GM12878 (cell line): Measurements from ENCODE around the gene PTPRC. TPM values are rescaled to one million over a fixed set of nuclear protein-coding genes. Genes with fewer than 3 reads are reported as not detected.

Source experiments
- ATF7 ChIP-seq: fragments of 450-650 bp; IDR thresholded peaks from 2 replicates; pipeline ENCODE4 v1.6.1; 2016; ENCODE audit warnings: low read depth, mild to moderate bottlenecking
- BHLHE40 ChIP-seq, 2 experiments: fragments of 450-650 bp in 1 of 2; IDR thresholded peaks; 2 replicates each; pipeline ENCODE4 v1.6.1; 2011 to 2017; ENCODE audit warnings: low read depth in 2 of 2, borderline replicate concordance in 1 of 2, improper control_type of control experiment in 1 of 2, low read length in 1 of 2, mild to moderate bottlenecking in 1 of 2
- CHD2 ChIP-seq: IDR thresholded peaks from 2 replicates; pipeline ENCODE4 v1.6.1; 2011; ENCODE audit warnings: low read depth, low read length, improper control_type of control experiment, borderline replicate concordance
- FOS ChIP-seq: IDR thresholded peaks from 3 replicates; pipeline ENCODE4 v1.6.1; 2011; ENCODE audit warnings: borderline replicate concordance; ENCODE audit not compliant: insufficient read length; ENCODE audit errors: extremely low read depth
- FOXK2 ChIP-seq: fragments of 450-650 bp; IDR thresholded peaks from 2 replicates; pipeline ENCODE4 v1.6.1; 2017; ENCODE audit warnings: mild to moderate bottlenecking, moderate library complexity
- HDAC6 ChIP-seq: fragments of 200-600 bp; sonication (generic); IDR thresholded peaks from one replicate; pipeline ENCODE4 v1.8.0; 2017; ENCODE audit warnings: antibody characterized with exemption; ENCODE audit not compliant: unreplicated experiment
- LARP7 ChIP-seq: fragments of 450-650 bp; IDR thresholded peaks from 2 replicates; pipeline ENCODE4 v1.6.1; 2017; ENCODE audit warnings: mild to moderate bottlenecking
- MEF2A ChIP-seq: IDR thresholded peaks from 2 replicates; pipeline ENCODE4 v1.6.1; 2011; ENCODE audit warnings: low read depth, mild to moderate bottlenecking, low read length, moderate library complexity; ENCODE audit not compliant: insufficient read depth
- MYB ChIP-seq: fragments of 150-350 bp; IDR thresholded peaks from 2 replicates; pipeline ENCODE4 v1.6.1; 2014; ENCODE audit warnings: mild to moderate bottlenecking, low read depth, low read length, borderline replicate concordance
- NFYB ChIP-seq: IDR thresholded peaks from 2 replicates; pipeline ENCODE4 v1.6.1; 2011; ENCODE audit warnings: low read depth, mild to moderate bottlenecking, low read length, improper control_type of control experiment, moderate library complexity; ENCODE audit not compliant: insufficient read depth
- PAX8 ChIP-seq: fragments of 450-650 bp; IDR thresholded peaks from 2 replicates; pipeline ENCODE4 v1.6.1; 2017; ENCODE audit warnings: mild to moderate bottlenecking, moderate library complexity
- POLR2AphosphoS5 ChIP-seq: IDR thresholded peaks from 2 replicates; pipeline ENCODE4 v1.6.1; 2011; ENCODE audit warnings: mild to moderate bottlenecking, low read length, inconsistent platforms
- POU2F2 ChIP-seq: IDR thresholded peaks from 3 replicates; pipeline ENCODE4 v1.6.1; 2011; ENCODE audit warnings: low read depth, mild to moderate bottlenecking, low read length, borderline replicate concordance
- SIN3A ChIP-seq: IDR thresholded peaks from 2 replicates; pipeline ENCODE4 v1.6.1; 2012; ENCODE audit warnings: low read depth, low read length, improper control_type of control experiment
- SMAD1 ChIP-seq: fragments of 450-650 bp; IDR thresholded peaks from 2 replicates; pipeline ENCODE4 v1.6.1; 2018; ENCODE audit warnings: mild to moderate bottlenecking, low read depth; ENCODE audit not compliant: partially characterized antibody
- SPI1 ChIP-seq: IDR thresholded peaks from 2 replicates; pipeline ENCODE4 v1.6.1; 2011; ENCODE audit warnings: low read depth, mild to moderate bottlenecking, low read length, moderate library complexity, borderline replicate concordance; ENCODE audit not compliant: insufficient read depth
- TARDBP ChIP-seq: IDR thresholded peaks from 2 replicates; pipeline ENCODE4 v1.6.1; 2016; ENCODE audit warnings: borderline replicate concordance
- YBX1 ChIP-seq: fragments of 450-650 bp; IDR thresholded peaks from 2 replicates; pipeline ENCODE4 v1.6.1; 2016; ENCODE audit warnings: antibody characterized with exemption
- ZBED1 ChIP-seq: IDR thresholded peaks from 2 replicates; pipeline ENCODE4 v1.6.1; 2016; ENCODE audit warnings: borderline replicate concordance
- ZZZ3 ChIP-seq: IDR thresholded peaks from 2 replicates; pipeline ENCODE4 v1.6.1; 2011; ENCODE audit warnings: low read depth; ENCODE audit not compliant: control insufficient read depth, insufficient read length
- polyA plus RNA-seq, 11 experiments: library from polyadenylated mRNA; depleted of rRNA in 4 of 11; unstranded in 6 of 11; stranded (reverse) in 5 of 11; fragments of >200 nt; fragmentation: Nextera tagmentation in 4 of 11; fragmentation: Illumina TruSeq in 1 of 11; extraction: Ambion mirVana in 4 of 11; extraction: Trizol in 1 of 11; gene quantifications; 1 replicate in 1 of 11; 2 replicates in 10 of 11; pipeline versions ENCODE4 v1.2.1 to v1.2.3, GENCODE V29; 2011 to 2016; ENCODE audit warnings: inconsistent platforms in 2 of 11, missing spikeins in 2 of 11, low read depth in 1 of 11
- total RNA-seq, 4 experiments: library from RNA; depleted of rRNA in 3 of 4; stranded (reverse); fragments of >200 nt in 3 of 4; fragmentation: Illumina TruSeq in 1 of 4; extraction: Trizol in 1 of 4; gene quantifications; 2 replicates each; pipeline versions ENCODE4 v1.2.1 to v1.2.3, GENCODE V29; 2013 to 2021
- TF ChIP-seq, protein P1 (sequence below): IDR thresholded peaks from 2 replicates; pipeline ENCODE4 v1.6.1; 2011; ENCODE audit warnings: low read depth, mild to moderate bottlenecking, low read length, moderate library complexity, borderline replicate concordance; ENCODE audit errors: extremely low read depth
- TF ChIP-seq, protein P2 (sequence below): IDR thresholded peaks from 2 replicates; pipeline ENCODE4 v1.6.1; 2011; ENCODE audit warnings: borderline replicate concordance, low read depth, mild to moderate bottlenecking, moderate library complexity, low read length; ENCODE audit not compliant: insufficient read depth, poor library complexity, severe bottlenecking
- TF ChIP-seq, protein P3 (sequence below): fragments of 450-650 bp; IDR thresholded peaks from 2 replicates; pipeline ENCODE4 v1.6.1; 2017; ENCODE audit warnings: mild to moderate bottlenecking, moderate library complexity

The PTPRC gene
- total and polyA plus RNA-seq, 10 of the 15 experiments (the other 5 are each of a cell fraction or from before 2014, with no cell fraction given): 72.9 to 221 (median 118) TPM

DNA sequence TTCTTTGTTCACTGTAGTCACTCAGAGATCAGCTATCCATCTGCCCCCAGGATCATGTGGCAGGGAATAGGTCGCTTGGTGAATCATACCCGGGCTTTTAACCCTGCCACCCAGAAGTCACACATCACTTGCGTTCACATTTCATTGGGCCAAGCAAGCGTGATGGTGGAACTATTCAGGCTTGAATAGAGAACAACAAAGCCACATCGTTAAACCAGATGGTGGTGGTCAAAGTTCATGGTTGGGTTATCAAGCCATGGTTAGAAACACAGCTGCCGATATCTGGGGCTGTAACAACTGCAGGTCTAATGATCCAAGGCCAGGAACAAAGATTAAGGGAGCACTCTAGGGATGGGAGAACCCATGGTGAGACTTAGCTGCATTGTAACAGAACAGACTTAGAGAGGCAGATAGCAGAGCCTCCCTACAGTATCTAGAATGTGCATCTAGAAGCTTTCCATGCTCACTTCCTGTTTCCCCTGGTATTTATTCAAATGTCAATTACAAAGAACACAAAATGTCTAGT, 40.0 kb upstream of the PTPRC start (continued):
- peak; percentile 77 for TF ChIP-seq NFYB
- TF ChIP-seq SPI1: peak; percentile 86
- TF ChIP-seq, protein P1, sequence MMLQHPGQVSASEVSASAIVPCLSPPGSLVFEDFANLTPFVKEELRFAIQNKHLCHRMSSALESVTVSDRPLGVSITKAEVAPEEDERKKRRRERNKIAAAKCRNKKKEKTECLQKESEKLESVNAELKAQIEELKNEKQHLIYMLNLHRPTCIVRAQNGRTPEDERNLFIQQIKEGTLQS: no peak
- no peak for TF ChIP-seq FOS
- no peak for TF ChIP-seq SIN3A
- no peak for TF ChIP-seq LARP7
- TF ChIP-seq ATF7: peak; percentile 70
- TF ChIP-seq ZZZ3: no peak
- no peak for TF ChIP-seq TARDBP
- TF ChIP-seq SMAD1: peak; percentile 56
- TF ChIP-seq BHLHE40 (IDR thresholded peaks at IDR 0.05; ENCODE audit: borderline replicate concordance in 1 of 2, low read depth in 2 of 2, low read length in 1 of 2): peak; percentile 59 to 83
- TF ChIP-seq CHD2: no peak
- TF ChIP-seq, protein P2, sequence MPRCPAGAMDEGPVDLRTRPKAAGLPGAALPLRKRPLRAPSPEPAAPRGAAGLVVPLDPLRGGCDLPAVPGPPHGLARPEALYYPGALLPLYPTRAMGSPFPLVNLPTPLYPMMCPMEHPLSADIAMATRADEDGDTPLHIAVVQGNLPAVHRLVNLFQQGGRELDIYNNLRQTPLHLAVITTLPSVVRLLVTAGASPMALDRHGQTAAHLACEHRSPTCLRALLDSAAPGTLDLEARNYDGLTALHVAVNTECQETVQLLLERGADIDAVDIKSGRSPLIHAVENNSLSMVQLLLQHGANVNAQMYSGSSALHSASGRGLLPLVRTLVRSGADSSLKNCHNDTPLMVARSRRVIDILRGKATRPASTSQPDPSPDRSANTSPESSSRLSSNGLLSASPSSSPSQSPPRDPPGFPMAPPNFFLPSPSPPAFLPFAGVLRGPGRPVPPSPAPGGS: no peak
- TF ChIP-seq PAX8: peak; percentile 86; the same call in 1 of the 2 replicates
- TF ChIP-seq HDAC6: no peak
- no peak for TF ChIP-seq FOXK2
- TF ChIP-seq POU2F2: peak; percentile 63; the same call in 1 of the 3 replicates
- TF ChIP-seq POLR2AphosphoS5: peak; percentile 71
- TF ChIP-seq MEF2A: no peak
- 0 out of 2 replicates have a peak, but pooled peaks have one; percentile 57 for TF ChIP-seq ZBED1
- no peak for TF ChIP-seq YBX1
- no peak for TF ChIP-seq MYB
- TF ChIP-seq, protein P3, sequence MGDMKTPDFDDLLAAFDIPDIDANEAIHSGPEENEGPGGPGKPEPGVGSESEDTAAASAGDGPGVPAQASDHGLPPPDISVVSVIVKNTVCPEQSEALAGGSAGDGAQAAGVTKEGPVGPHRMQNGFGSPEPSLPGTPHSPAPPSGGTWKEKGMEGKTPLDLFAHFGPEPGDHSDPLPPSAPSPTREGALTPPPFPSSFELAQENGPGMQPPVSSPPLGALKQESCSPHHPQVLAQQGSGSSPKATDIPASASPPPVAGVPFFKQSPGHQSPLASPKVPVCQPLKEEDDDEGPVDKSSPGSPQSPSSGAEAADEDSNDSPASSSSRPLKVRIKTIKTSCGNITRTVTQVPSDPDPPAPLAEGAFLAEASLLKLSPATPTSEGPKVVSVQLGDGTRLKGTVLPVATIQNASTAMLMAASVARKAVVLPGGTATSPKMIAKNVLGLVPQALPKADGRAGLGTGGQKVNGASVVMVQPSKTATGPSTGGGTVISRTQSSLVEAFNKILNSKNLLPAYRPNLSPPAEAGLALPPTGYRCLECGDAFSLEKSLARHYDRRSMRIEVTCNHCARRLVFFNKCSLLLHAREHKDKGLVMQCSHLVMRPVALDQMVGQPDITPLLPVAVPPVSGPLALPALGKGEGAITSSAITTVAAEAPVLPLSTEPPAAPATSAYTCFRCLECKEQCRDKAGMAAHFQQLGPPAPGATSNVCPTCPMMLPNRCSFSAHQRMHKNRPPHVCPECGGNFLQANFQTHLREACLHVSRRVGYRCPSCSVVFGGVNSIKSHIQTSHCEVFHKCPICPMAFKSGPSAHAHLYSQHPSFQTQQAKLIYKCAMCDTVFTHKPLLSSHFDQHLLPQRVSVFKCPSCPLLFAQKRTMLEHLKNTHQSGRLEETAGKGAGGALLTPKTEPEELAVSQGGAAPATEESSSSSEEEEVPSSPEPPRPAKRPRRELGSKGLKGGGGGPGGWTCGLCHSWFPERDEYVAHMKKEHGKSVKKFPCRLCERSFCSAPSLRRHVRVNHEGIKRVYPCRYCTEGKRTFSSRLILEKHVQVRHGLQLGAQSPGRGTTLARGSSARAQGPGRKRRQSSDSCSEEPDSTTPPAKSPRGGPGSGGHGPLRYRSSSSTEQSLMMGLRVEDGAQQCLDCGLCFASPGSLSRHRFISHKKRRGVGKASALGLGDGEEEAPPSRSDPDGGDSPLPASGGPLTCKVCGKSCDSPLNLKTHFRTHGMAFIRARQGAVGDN: peak; percentile 85
